GM21367 (cell line): ENCODE data around the gene EPHB3.

Source experiments
- ATAC-seq: cut with Tn5 transposase; IDR thresholded peaks from one replicate; pipeline ENCODE4 v1.9.1; 2021; ENCODE audit not compliant: unreplicated experiment

EPHB3 gene

GRCh38 chr3:184563941-184564684, 2.5 kb downstream of the EPHB3 start:
- ATAC-seq = no peak

DNA sequence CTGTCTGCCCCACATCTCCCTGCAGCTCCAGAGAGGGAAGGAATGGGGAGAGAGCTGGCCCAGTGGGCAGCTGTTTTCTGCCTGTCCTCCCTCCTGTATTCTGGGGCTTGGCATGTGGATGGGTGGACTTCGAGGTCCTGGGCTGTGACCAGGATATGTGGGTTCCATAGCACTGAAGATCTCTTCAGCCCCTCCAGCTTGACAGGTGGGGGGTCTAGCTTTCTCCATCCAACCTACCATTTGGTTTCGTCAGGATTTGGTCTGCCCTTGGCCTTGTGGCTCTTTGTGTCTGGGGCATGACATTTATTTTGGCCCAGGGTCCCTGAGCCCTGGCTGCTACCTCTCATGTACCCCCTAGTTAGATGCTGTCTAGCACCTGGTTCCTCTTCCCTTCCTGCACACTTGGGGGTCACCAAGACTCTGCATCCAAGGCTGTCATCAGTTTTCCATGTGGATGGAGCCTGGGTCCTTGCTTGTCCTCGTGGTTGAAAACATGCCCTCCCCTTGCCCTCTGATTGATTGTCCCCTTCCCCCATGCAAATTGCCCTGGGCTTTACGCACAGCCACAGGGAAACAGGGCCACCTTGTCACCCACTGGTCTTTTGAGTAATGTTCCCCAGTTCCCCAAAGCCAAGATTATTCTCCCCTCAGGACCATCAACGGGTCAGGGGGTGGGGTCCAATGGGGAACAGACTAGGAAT, 3.2 kb downstream of the EPHB3 start:
- no peak for ATAC-seq

DNA sequence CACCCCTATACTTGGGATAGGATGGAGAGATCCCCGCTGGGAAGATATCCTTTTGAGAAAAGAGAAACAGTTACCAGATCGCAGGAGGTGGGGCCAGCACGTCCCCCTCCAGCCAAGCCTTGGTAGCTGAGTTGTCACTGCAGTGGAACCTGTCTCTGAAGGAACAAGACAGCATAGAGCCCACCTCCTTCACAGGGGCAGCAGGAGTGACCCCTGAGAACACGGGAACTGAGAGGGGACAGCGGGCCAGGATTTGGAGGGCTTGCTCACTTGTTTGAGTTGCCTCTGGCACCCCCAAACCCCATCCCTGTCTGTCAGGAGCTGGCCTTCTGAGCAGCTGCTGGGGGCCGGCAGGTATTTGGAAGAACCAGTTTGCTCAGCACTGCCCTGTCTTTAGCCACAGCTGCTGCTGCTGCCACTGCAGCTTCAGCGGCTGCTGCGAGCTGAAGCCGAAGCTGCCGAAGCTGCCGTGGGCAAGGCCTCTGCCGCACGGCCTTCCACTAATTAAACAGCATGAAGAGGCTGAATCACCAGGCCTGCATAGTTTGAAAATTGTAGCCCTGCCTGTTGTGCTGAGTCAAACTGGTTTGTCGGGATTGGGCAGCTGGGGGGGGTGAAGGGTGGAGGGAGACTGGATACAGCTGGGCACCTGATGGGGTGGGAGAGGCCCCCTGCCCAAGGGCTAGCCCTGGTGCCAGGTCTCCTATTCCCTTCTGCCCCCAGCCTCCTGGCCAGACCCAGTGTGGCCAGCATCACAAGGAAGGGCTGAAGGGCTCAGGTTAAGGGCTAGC, 4.0 kb downstream of the EPHB3 start:
- no peak for ATAC-seq

GRCh38 chr3:184566441-184567414, 5.1 kb downstream of the EPHB3 start:
- ATAC-seq = no peak

- ATAC-seq = no peak
Measured at GRCh38 chr3:184567946-184568559, 6.5 kb downstream of the EPHB3 start.

GRCh38 chr3:184568560-184568923, 7.0 kb downstream of the EPHB3 start:
- ATAC-seq = no peak

- ATAC-seq = no peak
Measured at GRCh38 chr3:184568924-184569829, 7.6 kb downstream of the EPHB3 start.

- ATAC-seq = no peak
Measured at GRCh38 chr3:184570035-184570434, 8.4 kb downstream of the EPHB3 start.

GRCh38 chr3:184570489-184570888, 8.9 kb downstream of the EPHB3 start:
- no peak for ATAC-seq

GRCh38 chr3:184571750-184572377, 10.3 kb downstream of the EPHB3 start:
- no peak for ATAC-seq

DNA sequence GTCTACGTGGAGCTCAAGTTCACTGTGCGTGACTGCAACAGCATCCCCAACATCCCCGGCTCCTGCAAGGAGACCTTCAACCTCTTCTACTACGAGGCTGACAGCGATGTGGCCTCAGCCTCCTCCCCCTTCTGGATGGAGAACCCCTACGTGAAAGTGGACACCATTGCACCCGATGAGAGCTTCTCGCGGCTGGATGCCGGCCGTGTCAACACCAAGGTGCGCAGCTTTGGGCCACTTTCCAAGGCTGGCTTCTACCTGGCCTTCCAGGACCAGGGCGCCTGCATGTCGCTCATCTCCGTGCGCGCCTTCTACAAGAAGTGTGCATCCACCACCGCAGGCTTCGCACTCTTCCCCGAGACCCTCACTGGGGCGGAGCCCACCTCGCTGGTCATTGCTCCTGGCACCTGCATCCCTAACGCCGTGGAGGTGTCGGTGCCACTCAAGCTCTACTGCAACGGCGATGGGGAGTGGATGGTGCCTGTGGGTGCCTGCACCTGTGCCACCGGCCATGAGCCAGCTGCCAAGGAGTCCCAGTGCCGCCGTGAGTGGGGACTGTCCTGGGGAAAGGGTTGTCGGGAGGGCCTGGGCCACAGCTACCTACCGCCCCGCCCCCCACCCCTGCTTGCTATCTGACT, 11.2 kb downstream of the EPHB3 start:
- no peak for ATAC-seq

DNA sequence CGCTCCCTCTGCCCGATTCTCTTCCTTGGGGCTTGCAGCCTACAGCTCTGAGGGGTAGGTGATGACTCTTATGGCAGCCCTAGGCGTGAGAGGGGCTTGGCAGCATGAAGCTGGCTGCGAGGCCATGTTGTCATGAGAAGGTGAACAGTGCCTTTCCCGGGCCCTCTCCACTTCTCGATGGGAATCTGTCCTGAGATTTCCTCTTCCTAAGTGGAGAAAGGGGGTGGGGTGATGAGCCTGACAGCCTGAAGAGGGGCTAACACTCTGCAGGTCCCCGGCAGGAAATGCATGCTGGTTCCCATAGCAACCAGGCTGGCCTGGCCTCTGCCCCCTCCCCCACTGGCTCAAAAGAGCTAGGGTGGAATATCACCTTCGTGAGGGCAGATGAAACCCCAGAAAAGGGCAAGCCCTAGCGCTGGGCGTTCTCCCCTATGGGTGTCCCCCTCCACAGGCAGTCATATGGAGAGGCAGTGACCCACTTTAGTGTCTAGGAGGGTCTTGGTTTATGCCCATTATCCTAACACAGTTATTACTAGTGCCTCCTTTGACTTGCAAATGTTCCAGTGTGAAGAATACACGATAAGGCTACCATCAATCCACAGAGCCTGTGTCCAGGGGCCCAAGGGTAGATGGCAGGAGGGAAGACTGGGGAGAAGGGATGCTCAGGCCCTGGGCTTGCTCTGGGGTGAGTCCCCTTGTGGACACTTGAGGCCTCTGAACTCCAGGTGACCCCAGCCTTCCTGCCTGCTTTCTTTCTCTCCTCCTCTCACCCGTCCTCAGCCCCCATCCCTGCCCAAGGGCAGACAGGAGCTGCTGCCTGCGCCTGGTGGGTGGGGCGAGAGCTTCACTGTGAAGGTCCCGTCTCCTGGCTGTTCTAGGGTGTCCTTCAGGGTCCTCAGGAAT, 13.2 kb downstream of the EPHB3 start:
- no peak for ATAC-seq

DNA sequence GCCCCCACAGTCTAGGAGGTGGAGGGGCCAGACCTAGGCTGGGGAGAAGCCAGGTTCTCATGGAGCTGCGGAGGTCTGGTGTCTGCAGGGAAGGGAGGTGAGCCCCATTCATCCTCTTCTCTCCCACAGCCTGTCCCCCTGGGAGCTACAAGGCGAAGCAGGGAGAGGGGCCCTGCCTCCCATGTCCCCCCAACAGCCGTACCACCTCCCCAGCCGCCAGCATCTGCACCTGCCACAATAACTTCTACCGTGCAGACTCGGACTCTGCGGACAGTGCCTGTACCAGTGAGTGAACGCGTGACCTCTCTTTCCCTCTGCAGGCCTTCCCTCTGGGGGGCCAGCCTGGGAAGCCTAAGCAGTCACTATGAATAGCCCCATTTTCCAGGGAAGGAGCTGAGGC, 14.1 kb downstream of the EPHB3 start:
- no peak for ATAC-seq

DNA sequence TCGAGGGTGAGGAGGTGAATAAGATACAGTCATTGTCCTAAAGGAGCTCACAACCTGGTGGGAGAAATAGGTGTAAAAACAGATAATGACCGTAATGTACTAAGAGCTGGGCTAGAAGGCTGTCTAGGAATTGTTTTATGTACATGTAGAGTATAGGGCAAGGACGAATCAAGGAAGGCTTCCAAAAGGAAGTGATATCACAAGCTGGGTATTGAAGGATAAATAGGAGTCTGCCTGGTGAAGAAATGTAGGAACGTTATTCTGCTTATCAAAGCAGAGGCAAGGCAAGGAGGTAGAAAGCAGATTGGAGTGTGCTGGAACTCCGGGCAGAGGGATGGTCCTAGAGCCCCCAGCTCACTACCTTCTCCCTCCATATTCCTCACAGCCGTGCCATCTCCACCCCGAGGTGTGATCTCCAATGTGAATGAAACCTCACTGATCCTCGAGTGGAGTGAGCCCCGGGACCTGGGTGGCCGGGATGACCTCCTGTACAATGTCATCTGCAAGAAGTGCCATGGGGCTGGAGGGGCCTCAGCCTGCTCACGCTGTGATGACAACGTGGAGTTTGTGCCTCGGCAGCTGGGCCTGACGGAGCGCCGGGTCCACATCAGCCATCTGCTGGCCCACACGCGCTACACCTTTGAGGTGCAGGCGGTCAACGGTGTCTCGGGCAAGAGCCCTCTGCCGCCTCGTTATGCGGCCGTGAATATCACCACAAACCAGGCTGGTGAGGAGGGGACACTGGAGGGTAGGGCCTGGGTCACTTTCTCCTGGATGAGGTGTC, 15.1 kb downstream of the EPHB3 start:
- ATAC-seq = no peak

DNA sequence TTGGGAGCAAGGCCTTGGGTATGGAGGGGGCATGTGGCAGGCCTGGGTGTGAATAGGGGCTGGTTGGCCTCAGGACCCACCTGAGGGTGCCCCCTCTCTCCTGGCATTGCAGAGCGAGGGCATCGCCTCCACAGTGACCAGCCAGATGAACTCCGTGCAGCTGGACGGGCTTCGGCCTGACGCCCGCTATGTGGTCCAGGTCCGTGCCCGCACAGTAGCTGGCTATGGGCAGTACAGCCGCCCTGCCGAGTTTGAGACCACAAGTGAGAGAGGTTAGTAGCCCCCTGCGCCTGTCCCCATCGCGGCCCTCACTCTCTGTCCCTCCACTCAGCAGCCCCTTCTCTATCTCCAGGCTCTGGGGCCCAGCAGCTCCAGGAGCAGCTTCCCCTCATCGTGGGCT, 16.0 kb downstream of the EPHB3 start:
- no peak for ATAC-seq

DNA sequence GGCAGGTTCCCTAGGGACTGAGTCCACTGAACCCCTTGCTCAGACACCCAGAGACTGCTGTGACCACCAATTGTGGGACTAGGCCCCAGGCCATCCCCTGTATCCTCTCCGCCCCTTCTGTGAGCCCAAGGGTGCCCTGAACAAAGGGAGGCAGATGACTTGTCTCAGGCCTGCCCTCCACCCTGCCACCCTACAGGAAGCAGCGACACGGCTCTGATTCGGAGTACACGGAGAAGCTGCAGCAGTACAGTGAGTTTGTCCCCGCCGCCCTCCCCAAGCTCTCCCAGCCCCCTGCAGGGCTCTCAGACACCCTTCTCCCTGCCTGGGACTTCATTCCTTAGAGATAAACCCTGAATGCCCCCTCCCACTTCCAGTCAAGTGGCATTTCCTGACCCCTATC, 16.6 kb downstream of the EPHB3 start:
- no peak for ATAC-seq

DNA sequence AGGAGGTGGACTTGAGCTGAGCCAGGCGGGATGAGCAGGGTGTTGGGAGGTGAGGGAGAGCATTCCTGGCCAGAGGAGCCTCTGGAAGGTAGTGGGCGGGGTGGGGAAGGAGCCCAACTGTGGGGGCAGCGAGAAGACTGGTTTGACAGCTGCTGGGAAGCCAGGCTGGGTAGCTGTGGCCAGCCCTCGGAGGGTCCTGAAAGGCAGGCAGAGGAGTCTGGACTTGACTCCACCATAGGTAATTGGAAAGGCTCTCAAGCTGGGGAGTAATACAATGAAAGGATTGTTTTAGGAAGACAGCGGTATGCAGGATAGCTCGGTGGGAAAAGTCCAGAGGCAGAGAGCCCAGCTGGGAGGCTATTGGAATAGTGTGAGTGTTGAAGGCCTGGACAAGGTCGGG, 17.2 kb downstream of the EPHB3 start:
- ATAC-seq = no peak
